Mesothelial cell of epicardium (in vitro differentiated cells): ENCODE measurements around the gene SEC11C. TPM values are rescaled to one million over a fixed set of nuclear protein-coding genes. Genes with fewer than 3 reads are reported as not detected.

ENCODE experiments used
- DNase-seq, 2 experiments: peaks; one replicate each; pipeline ENCODE4 v3.0.0; 2021; ENCODE audit warnings: low spot score in 2 of 2; ENCODE audit not compliant: unreplicated experiment in 2 of 2
- H3K27ac Mint-ChIP-seq: 2 replicates; pipeline ENCODE4 v1.8.0; 2021; ENCODE audit warnings: mixed read lengths
- H3K27me3 Mint-ChIP-seq: 2 replicates; pipeline ENCODE4 v1.8.0; 2021; ENCODE audit warnings: low read depth, mixed read lengths
- H3K36me3 Mint-ChIP-seq: 2 replicates; pipeline ENCODE4 v1.8.0; 2021; ENCODE audit warnings: mixed read lengths
- H3K4me1 Mint-ChIP-seq: 2 replicates; pipeline ENCODE4 v1.8.0; 2021; ENCODE audit warnings: mixed read lengths
- H3K4me3 Mint-ChIP-seq: 2 replicates; pipeline ENCODE4 v1.8.0; 2021; ENCODE audit warnings: mild to moderate bottlenecking, moderate library complexity, mixed read lengths
- H3K9me3 Mint-ChIP-seq: 2 replicates; pipeline ENCODE4 v1.8.0; 2021; ENCODE audit warnings: mixed read lengths
- CTCF ChIP-seq: fragments of 200-600 bp; sonication (generic); IDR thresholded peaks from one replicate; pipeline ENCODE4 v1.5.0; 2021; ENCODE audit warnings: antibody characterized with exemption; ENCODE audit not compliant: unreplicated experiment
- total RNA-seq: library from RNA; stranded (reverse); gene quantifications from 3 replicates; pipeline ENCODE4 v1.2.1, GENCODE V29; 2021

Gene SEC11C
- total RNA-seq, 1 donor from 2014 or later, result 15.8 TPM

GRCh38 chr18:59182673-59183072, 43.0 kb downstream of the SEC11C start:
- Mint-ChIP-seq H3K4me3 (no peak overlapping the region), H3K27ac (no peak overlapping the region), H3K9me3 (no peaks in the 10 kb centered on the region), H3K27me3 (peaks cover 24% of the 10 kb centered on the region), H3K4me1 (peaks cover 9% of the 10 kb centered on the region), H3K36me3 (no peaks in the 10 kb centered on the region)
- DNase-seq, result no peak
- TF ChIP-seq CTCF, result no peak

- H3K27ac Mint-ChIP-seq, result no peak overlapping the region
- no peak for TF ChIP-seq CTCF
- DNase-seq, result no peak
- no peaks in the 10 kb centered on the region for H3K36me3 Mint-ChIP-seq
- H3K4me1 Mint-ChIP-seq, result no peaks in the 10 kb centered on the region
- peaks cover 26% of the 10 kb centered on the region for H3K27me3 Mint-ChIP-seq
- H3K9me3 Mint-ChIP-seq, result peaks cover 9% of the 10 kb centered on the region
- no peak overlapping the region for H3K4me3 Mint-ChIP-seq
These were observed 49.3 kb downstream of the SEC11C start for GRCh38 chr18:59189008-59189407.

- H3K4me3 Mint-ChIP-seq, result no peak overlapping the region
- H3K4me1 Mint-ChIP-seq, result no peaks in the 10 kb centered on the region
- no peak for TF ChIP-seq CTCF
- H3K27ac Mint-ChIP-seq, result no peak overlapping the region
- DNase-seq, result no peak
- H3K27me3 Mint-ChIP-seq, result peaks cover 27% of the 10 kb centered on the region
- H3K9me3 Mint-ChIP-seq, result peaks cover 9% of the 10 kb centered on the region
- no peaks in the 10 kb centered on the region for H3K36me3 Mint-ChIP-seq
These were observed 50.1 kb downstream of the SEC11C start for GRCh38 chr18:59189746-59190145.

- Mint-ChIP-seq H3K36me3 (no peaks in the 10 kb centered on the region), H3K9me3 (no peaks in the 10 kb centered on the region), H3K4me1 (no peaks in the 10 kb centered on the region), H3K27ac (no peak overlapping the region), H3K4me3 (no peak overlapping the region), H3K27me3 (peaks cover 76% of the 10 kb centered on the region)
- no peak for TF ChIP-seq CTCF
- DNase-seq, result no peak
These were observed 56.6 kb downstream of the SEC11C start for GRCh38 chr18:59196161-59196725.

- Mint-ChIP-seq H3K4me1 (no peaks in the 10 kb centered on the region), H3K36me3 (no peaks in the 10 kb centered on the region), H3K9me3 (no peaks in the 10 kb centered on the region), H3K27me3 (peaks cover 78% of the 10 kb centered on the region), H3K4me3 (no peak overlapping the region), H3K27ac (no peak overlapping the region)
- no peak for DNase-seq
- no peak for TF ChIP-seq CTCF
These were observed 58.0 kb downstream of the SEC11C start for GRCh38 chr18:59197636-59198035.

GRCh38 chr18:59198215-59198614, 58.5 kb downstream of the SEC11C start:
- no peak for DNase-seq
- H3K27me3 Mint-ChIP-seq, result peaks cover 80% of the 10 kb centered on the region
- H3K36me3 Mint-ChIP-seq, result no peaks in the 10 kb centered on the region
- no peak overlapping the region for H3K4me3 Mint-ChIP-seq
- H3K9me3 Mint-ChIP-seq, result no peaks in the 10 kb centered on the region
- H3K27ac Mint-ChIP-seq, result no peak overlapping the region
- TF ChIP-seq CTCF, result no peak
- H3K4me1 Mint-ChIP-seq, result no peaks in the 10 kb centered on the region
